Testis (tissue), 3 donors: ENCODE results near the gene TMEM233. TPM values are rescaled to one million over a fixed set of nuclear protein-coding genes. Genes with fewer than 3 reads are reported as not detected.

ENCODE experiments used
- DNase-seq: peaks from one replicate; pipeline ENCODE4 v3.0.0-alpha.2; 2019
- H3K27ac ChIP-seq, 2 donors: fragments of 200-600 bp; sonication (generic); one replicate each; pipeline ENCODE4 v1.5.1; 2019
- H3K27me3 ChIP-seq: fragments of 200-600 bp; sonication (generic); one replicate; pipeline ENCODE4 v1.5.1; 2019
- H3K36me3 ChIP-seq: fragments of 200-600 bp; sonication (generic); one replicate; pipeline ENCODE4 v1.5.1; 2017; ENCODE audit warnings: low read depth; ENCODE audit errors: missing control alignments
- H3K4me1 ChIP-seq: fragments of 200-600 bp; sonication (generic); one replicate; pipeline ENCODE4 v1.5.1; 2019
- H3K4me3 ChIP-seq, 2 donors: fragments of 200-600 bp; sonication (generic); one replicate each; pipeline ENCODE4 v1.5.1; 2017 to 2019
- H3K9me3 ChIP-seq: fragments of 200-600 bp; sonication (generic); one replicate; pipeline ENCODE4 v1.5.1; 2017
- POLR2A ChIP-seq: fragments of 450-650 bp; IDR thresholded peaks from one replicate; pipeline ENCODE4 v1.6.1; 2017; ENCODE audit warnings: antibody characterized with exemption, mild to moderate bottlenecking, moderate library complexity
- WGBS, 2 donors: methylation state at CpG; one replicate each; pipeline ENCODE4 v1.1.5; 2018; 5-methylcytosine and 5-hydroxymethylcytosine counted together
- intact Hi-C: fragments of 100-400 bp; cut with DNase I; formaldehyde crosslinking; loops from one replicate; pipeline ENCODE4 v1.15.1; 2023; ENCODE audit warnings: low total_unique reads
- polyA plus RNA-seq: library from polyadenylated mRNA; stranded (reverse); fragments of 350-450 nt; fragmentation: Illumina TruSeq; extraction: RNeasy Lipid Tissue Mini Kit (QIAGEN cat#74804); gene quantifications from one replicate; pipeline ENCODE4 v1.2.3, GENCODE V29; 2014; ENCODE audit warnings: low read depth, low replicate concordance; ENCODE audit not compliant: insufficient read depth
- total RNA-seq, 2 donors: library from RNA; depleted of rRNA; stranded (reverse); fragments of >200 nt; gene quantifications; one replicate each; pipeline ENCODE4 v1.2.3, GENCODE V29; 2016
- TF ChIP-seq, protein P1 (sequence below), 3 experiments: fragments of 450-650 bp in 2 of 3; fragments of 200-600 bp in 1 of 3; sonication (generic) in 1 of 3; IDR thresholded peaks; one replicate each; pipeline ENCODE4 v1.5.1; 2016 to 2019; ENCODE audit warnings: antibody characterized with exemption in 3 of 3, mild to moderate bottlenecking in 2 of 3, moderate library complexity in 1 of 3

TMEM233 gene
- total and polyA plus RNA-seq, 3 donors from 2014 or later = 0.31 to 0.47 TPM; not detected in 1

DNA sequence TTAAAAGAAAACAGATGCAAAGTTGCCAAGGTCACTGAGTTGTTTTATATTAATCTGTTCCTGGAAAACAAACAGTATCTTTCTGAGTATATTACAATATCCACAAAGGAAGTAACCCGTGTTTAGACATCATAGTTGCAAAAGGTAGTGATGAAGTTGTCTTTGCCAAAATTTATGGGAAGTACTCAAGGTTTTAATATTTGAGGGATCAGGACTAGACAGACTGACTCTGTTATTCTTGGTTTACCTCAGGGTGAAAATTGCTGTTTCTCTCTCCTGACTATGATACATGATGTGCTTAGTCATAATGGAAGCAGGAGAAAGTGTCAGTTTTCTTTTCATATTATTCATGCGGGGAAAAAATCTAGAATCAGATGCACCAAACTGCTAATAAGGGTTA is 28.3 kb downstream of the TMEM233 start:
- Histone ChIP-seq H3K9me3 (no peaks in the 10 kb centered on the region), H3K27ac (no peak overlapping the region), H3K36me3 (no peaks in the 10 kb centered on the region), H3K4me3 (no peak overlapping the region), H3K4me1 (no peaks in the 10 kb centered on the region), H3K27me3 (no peaks in the 10 kb centered on the region)
- 25 to 45% methylated on average over 2 of the region's 2 CpGs for WGBS, 2 donors
- TF ChIP-seq POLR2A = no peak
- TF ChIP-seq, protein P1, sequence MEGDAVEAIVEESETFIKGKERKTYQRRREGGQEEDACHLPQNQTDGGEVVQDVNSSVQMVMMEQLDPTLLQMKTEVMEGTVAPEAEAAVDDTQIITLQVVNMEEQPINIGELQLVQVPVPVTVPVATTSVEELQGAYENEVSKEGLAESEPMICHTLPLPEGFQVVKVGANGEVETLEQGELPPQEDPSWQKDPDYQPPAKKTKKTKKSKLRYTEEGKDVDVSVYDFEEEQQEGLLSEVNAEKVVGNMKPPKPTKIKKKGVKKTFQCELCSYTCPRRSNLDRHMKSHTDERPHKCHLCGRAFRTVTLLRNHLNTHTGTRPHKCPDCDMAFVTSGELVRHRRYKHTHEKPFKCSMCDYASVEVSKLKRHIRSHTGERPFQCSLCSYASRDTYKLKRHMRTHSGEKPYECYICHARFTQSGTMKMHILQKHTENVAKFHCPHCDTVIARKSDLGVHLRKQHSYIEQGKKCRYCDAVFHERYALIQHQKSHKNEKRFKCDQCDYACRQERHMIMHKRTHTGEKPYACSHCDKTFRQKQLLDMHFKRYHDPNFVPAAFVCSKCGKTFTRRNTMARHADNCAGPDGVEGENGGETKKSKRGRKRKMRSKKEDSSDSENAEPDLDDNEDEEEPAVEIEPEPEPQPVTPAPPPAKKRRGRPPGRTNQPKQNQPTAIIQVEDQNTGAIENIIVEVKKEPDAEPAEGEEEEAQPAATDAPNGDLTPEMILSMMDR (IDR thresholded peaks at IDR 0.05) = no peak
- intact Hi-C loops = no loop called here
- no peak for DNase-seq

DNA sequence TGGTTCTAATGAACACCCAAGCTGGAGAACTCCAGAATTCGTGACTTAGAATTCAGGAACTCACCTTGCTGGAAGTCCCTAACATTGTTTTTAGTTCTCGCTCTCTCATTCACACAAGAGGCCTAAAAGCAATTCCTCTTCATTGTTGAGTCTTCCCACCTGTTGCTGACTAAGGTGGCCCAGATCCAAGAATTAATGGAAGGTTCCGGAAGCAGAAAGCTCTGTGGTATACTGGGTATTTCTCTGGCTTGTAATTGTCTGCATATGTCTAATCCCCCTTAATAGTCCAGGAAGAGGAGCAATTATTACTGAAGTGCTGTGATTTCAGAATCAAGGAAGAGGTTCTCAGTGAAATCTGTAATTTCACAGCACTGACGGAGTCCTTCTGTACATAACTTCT is 31.4 kb downstream of the TMEM233 start:
- Histone ChIP-seq H3K27me3 (no peaks in the 10 kb centered on the region), H3K9me3 (no peaks in the 10 kb centered on the region), H3K27ac (no peak overlapping the region), H3K36me3 (no peaks in the 10 kb centered on the region), H3K4me1 (no peaks in the 10 kb centered on the region), H3K4me3 (no peak overlapping the region)
- WGBS, 2 donors = 68 to 72% methylated on average over 4 of the region's 4 CpGs
- intact Hi-C loops = no loop called here
- no peak for TF ChIP-seq POLR2A
- TF ChIP-seq, protein P1 (IDR thresholded peaks at IDR 0.05) = no peak
- DNase-seq = no peak

DNA sequence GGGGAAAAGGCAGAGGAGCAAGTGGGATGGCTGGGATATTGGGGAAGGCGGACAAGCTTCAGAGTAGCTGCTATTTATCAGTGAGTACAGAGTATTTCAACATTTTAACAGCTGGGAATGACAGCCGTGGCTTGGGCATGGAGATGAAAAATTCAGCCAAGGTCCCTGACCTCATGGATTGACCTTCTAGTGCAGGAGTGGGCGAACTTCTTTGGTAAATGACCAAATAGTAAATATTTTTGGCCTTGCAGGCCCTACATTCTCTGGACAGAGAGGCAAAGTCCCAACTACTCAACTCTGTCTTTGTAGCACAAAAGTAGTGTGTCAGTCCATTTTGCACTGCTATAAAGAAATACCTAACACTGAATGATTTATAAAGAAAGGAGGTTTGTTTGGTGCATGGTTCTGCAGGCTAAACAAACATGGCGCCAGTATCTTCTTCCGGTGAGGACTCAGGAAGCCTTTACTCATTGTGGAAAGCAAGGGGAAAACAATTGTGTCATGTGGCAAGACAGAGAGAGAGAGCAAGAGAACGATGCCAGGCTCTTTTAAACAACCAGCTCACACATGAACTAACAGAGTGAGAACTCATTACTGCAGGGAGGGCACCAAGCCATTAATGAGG is 33.6 kb downstream of the TMEM233 start:
- no peak for TF ChIP-seq POLR2A
- TF ChIP-seq, protein P1 (IDR thresholded peaks at IDR 0.05) = no peak
- Histone ChIP-seq H3K4me3 (no peak overlapping the region), H3K36me3 (no peaks in the 10 kb centered on the region), H3K9me3 (no peaks in the 10 kb centered on the region), H3K27ac (no peak overlapping the region), H3K27me3 (no peaks in the 10 kb centered on the region), H3K4me1 (no peaks in the 10 kb centered on the region)
- 71 to 72% methylated on average over 6 of the region's 6 CpGs for WGBS, 2 donors
- intact Hi-C loops = no loop called here
- no peak for DNase-seq

DNA sequence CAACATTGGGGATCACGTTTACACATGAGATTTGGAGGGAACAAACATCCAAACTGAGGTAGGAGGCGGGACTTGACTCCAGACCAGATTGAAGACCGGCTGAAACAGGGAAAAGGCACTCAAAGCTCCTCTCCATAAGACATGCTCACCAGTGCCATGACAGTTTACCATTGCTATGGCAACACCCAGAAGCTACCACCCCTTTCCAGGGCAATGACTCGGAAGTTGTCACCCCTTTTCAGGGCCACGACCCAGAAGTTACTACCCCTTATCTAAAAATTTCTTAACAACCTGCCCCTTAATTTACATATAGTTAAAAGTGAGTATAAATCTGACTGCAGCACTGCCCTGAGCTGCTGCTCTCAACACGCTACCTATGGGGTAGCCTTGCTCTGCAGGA is 34.1 kb downstream of the TMEM233 start:
- no peak for TF ChIP-seq POLR2A
- TF ChIP-seq, protein P1 (IDR thresholded peaks at IDR 0.05) = no peak
- DNase-seq = no peak
- H3K4me1 ChIP-seq = no peaks in the 10 kb centered on the region
- H3K9me3 ChIP-seq = no peaks in the 10 kb centered on the region
- H3K27ac ChIP-seq = no peak overlapping the region
- no peaks in the 10 kb centered on the region for H3K27me3 ChIP-seq
- 80 to 89% methylated on average over 6 of the region's 6 CpGs for WGBS, 2 donors
- no peaks in the 10 kb centered on the region for H3K36me3 ChIP-seq
- intact Hi-C loops = no loop called here
- no peak overlapping the region for H3K4me3 ChIP-seq

DNA sequence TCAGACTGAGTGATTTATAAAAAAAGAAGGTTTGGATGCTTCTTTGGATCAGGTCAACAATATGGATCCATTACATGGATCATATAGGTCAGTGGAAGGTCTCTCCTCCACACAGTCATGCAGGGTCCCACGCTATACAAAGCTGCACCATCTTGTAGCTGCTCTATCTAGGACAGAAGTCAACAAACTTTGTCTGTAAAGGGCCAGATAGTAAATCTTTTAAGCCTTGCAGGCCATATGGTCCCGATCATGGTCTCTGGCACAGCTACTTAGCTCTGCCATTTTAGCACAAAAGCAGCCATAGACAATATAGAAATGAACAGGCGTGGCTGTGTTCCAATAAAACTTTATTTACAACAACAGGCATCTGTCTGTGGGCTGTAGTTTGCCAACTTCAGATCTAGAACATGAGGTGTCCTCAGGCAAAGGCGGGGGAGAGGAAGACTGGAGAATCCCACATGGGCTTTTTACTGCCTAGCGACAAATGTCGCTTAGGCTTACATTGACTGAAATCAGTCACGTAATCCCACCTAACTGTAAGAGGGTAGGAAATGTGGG is 36.7 kb downstream of the TMEM233 start:
- WGBS, 2 donors = 93 to 94% methylated on average over 7 of the region's 7 CpGs
- no peak for DNase-seq
- Histone ChIP-seq H3K27me3 (no peaks in the 10 kb centered on the region), H3K4me1 (no peaks in the 10 kb centered on the region), H3K4me3 (no peak overlapping the region), H3K27ac (no peak overlapping the region), H3K9me3 (no peaks in the 10 kb centered on the region), H3K36me3 (no peaks in the 10 kb centered on the region)
- TF ChIP-seq POLR2A = no peak
- TF ChIP-seq, protein P1 (IDR thresholded peaks at IDR 0.05) = no peak
- intact Hi-C loops = no loop called here
